Body of pancreas (tissue), 4 donors: ENCODE data around the gene MYO5B.

Experiments
- CTCF ChIP-seq, 7 experiments: fragments of 450-650 bp in 4 of 7; fragments of 200-600 bp in 3 of 7; sonication (generic) in 3 of 7; IDR thresholded peaks; one replicate each; pipeline ENCODE4 v1.5.1; 2016 to 2019; ENCODE audit warnings: antibody characterized with exemption in 7 of 7
- POLR2A ChIP-seq, 3 donors: fragments of 450-650 bp; IDR thresholded peaks; one replicate each; pipeline ENCODE4 v1.6.1; 2016; ENCODE audit warnings: antibody characterized with exemption in 3 of 3, mild to moderate bottlenecking in 2 of 3

- TF ChIP-seq CTCF (IDR thresholded peaks at IDR 0.05) (no peak), POLR2A (IDR thresholded peaks at IDR 0.05) (no peak)
Observed at GRCh38 chr18:49802623-49803022, 392.3 kb downstream of the MYO5B start.
